ENCODE results near the gene LDAH. TPM values are rescaled to one million over a fixed set of nuclear protein-coding genes. Genes with fewer than 3 reads are reported as not detected.

The LDAH gene
- total RNA-seq, 3 donors from 2014 or later, result 15.2 to 20.8 (median 18.8) TPM

DNA sequence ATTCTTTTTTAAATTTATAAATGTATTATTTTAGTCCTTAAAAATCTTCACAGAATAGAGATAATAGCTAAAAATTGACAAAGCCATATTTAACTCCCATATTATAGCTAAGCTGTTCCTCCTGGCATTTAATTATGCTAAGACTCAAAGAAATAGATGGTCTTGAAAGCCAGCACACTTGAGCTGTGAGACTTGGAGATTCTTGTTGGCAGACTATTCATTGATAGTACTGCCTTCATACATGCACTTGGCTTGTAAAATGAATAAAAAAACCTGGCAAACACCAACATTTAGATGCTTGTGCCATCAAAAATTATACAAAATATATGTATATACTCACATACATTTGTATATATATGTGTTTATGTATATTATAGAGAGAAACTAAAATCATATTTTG is 9.7 kb upstream of the LDAH start:
- Histone ChIP-seq H3K4me3 (no peak overlapping the region), H3K9me3 (no peaks in the 10 kb centered on the region), H3K36me3 (ENCODE audit: low read depth) (no peaks in the 10 kb centered on the region), H3K4me1 (ENCODE audit: low read depth) (no peaks in the 10 kb centered on the region)
- TF ChIP-seq, protein P1, sequence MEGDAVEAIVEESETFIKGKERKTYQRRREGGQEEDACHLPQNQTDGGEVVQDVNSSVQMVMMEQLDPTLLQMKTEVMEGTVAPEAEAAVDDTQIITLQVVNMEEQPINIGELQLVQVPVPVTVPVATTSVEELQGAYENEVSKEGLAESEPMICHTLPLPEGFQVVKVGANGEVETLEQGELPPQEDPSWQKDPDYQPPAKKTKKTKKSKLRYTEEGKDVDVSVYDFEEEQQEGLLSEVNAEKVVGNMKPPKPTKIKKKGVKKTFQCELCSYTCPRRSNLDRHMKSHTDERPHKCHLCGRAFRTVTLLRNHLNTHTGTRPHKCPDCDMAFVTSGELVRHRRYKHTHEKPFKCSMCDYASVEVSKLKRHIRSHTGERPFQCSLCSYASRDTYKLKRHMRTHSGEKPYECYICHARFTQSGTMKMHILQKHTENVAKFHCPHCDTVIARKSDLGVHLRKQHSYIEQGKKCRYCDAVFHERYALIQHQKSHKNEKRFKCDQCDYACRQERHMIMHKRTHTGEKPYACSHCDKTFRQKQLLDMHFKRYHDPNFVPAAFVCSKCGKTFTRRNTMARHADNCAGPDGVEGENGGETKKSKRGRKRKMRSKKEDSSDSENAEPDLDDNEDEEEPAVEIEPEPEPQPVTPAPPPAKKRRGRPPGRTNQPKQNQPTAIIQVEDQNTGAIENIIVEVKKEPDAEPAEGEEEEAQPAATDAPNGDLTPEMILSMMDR (IDR thresholded peaks at IDR 0.05), result no peak
- DNase-seq (no peak), ATAC-seq (no peak)
- intact Hi-C loops (cut with DNase I, micrococcal nuclease), result no loop called here

DNA sequence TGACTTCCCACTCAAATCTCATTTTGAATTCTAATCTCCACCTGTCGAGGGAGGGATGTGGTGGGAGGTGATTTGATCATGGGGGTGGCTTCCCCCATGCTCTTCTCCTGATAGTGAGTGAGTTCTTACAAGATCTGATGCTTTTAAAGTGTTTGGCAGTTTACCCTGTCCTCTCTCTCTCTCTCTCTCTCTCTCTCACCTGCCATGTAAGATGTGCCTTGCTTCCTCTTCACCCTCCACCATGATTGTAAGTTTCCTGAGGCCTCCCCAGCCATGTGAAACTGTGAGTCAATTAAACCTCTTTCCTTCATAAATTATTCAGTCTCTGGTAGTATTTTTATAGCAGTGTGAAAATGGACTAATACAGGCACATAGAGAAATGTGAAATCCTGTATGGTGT is 7.0 kb upstream of the LDAH start:
- no peaks in the 10 kb centered on the region for H3K36me3 ChIP-seq (ENCODE audit: low read depth)
- H3K9me3 ChIP-seq, result no peaks in the 10 kb centered on the region
- TF ChIP-seq, protein P1 (IDR thresholded peaks at IDR 0.05), result no peak
- H3K4me3 ChIP-seq, result no peak overlapping the region
- ATAC-seq, result no peak
- intact Hi-C loops (cut with DNase I, micrococcal nuclease), result no loop called here
- H3K4me1 ChIP-seq (ENCODE audit: low read depth), result no peaks in the 10 kb centered on the region
- DNase-seq, result no peak

DNA sequence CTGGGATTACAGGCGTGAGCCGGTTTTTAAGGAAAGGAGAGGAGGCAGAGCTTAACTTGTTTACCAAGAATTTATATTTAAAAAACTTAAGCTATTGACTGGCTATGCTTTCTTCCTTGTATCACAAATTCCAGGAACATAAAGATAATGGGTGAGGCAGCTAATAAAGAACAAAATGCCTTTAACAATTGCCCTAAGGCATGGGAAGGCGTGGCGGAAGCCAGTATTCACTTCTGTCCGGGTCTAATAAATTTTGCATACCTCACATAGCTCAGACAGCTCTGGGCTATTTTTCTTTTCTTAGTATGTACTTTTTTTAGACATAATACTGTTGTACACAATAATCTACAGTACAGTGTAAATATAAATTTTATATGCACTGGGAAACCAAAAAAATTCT is 1.0 kb upstream of the LDAH start:
- ATAC-seq (no peak), DNase-seq (no peak)
- H3K36me3 ChIP-seq (ENCODE audit: low read depth), result no peaks in the 10 kb centered on the region
- intact Hi-C loops (cut with DNase I, micrococcal nuclease), result no loop called here
- no peak overlapping the region for H3K4me3 ChIP-seq
- TF ChIP-seq, protein P1 (IDR thresholded peaks at IDR 0.05), result no peak
- no peaks in the 10 kb centered on the region for H3K4me1 ChIP-seq (ENCODE audit: low read depth)
- H3K9me3 ChIP-seq, result no peaks in the 10 kb centered on the region

DNA sequence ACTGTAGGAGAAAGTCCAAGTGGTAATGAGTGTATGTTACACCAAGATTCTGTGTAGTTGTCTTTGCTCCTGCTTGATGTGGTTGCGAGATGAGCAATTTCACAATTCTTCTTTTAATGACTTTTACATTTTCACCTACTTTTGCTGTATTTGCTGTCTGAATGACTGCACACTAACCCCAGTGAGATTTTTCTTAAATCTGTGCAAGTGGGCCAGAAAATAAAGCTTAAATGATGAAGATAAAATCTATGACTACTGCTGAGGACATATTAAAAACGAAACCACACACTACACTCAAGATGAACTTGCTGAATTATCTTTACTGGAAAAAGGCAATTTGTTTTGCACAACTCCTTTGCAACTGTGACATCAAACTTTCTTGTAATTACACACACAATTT is 4.1 kb downstream of the LDAH start:
- no peak for DNase-seq
- TF ChIP-seq, protein P1 (IDR thresholded peaks at IDR 0.05), result no peak
- intact Hi-C loops (cut with DNase I, micrococcal nuclease), result no loop called here
- H3K4me3 ChIP-seq, result no peak overlapping the region
- no peaks in the 10 kb centered on the region for H3K4me1 ChIP-seq (ENCODE audit: low read depth)
- H3K36me3 ChIP-seq (ENCODE audit: low read depth), result no peaks in the 10 kb centered on the region
- no peaks in the 10 kb centered on the region for H3K9me3 ChIP-seq
- ATAC-seq, result no peak

DNA sequence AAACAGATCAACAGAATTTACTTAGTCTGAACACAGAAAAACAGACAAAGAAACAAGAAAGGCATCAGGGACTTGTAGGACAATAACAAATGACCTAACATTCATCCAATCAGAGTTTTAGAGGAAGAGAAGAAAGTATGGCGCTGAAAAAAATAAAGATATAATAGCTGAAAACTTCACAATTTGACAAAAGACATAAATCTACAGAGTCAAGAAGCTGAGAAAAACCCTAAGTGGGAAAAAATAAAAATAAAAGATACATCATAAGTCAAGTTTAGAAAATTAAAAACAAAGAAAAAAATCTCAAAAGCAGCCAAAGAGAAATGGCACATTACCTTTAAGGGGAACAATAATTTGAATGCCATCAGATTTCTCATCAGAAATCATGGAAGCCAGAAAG is 7.7 kb downstream of the LDAH start:
- intact Hi-C loops (cut with DNase I, micrococcal nuclease), result no loop called here
- Histone ChIP-seq H3K4me1 (ENCODE audit: low read depth) (no peaks in the 10 kb centered on the region), H3K4me3 (no peak overlapping the region), H3K36me3 (ENCODE audit: low read depth) (no peaks in the 10 kb centered on the region), H3K9me3 (no peaks in the 10 kb centered on the region)
- TF ChIP-seq, protein P1 (IDR thresholded peaks at IDR 0.05), result no peak
- DNase-seq (no peak), ATAC-seq (no peak)

DNA sequence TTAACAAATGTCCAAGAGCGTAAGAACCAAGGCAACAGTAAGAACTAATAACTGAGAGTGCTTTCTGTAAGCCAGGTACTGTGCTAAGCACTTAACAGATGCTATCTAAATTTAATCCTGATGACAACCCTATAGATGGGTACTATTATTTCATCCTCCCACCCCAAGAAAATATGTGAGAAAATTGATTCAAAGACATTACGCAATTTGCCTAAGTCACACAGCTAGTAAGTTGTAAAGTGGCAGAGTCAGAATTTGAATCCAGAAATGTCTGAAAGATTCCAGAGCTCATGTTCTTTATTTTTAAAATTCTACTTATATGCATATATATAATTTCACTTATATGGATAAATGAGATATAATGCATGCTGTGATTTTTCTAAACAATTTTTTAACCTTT is 10.1 kb downstream of the LDAH start:
- TF ChIP-seq, protein P1 (IDR thresholded peaks at IDR 0.05), result no peak
- ATAC-seq, result no peak
- intact Hi-C loops (cut with DNase I, micrococcal nuclease), result no loop called here
- Histone ChIP-seq H3K4me3 (no peak overlapping the region), H3K36me3 (ENCODE audit: low read depth) (no peaks in the 10 kb centered on the region), H3K4me1 (ENCODE audit: low read depth) (no peaks in the 10 kb centered on the region), H3K9me3 (no peaks in the 10 kb centered on the region)
- DNase-seq, result no peak

Measured in mucosa of descending colon (tissue), 3 donors.